HUES48 (cell line): ENCODE results near the gene ACAP1.

Experiments
- H3K27ac ChIP-seq: one replicate; pipeline ENCODE4 v1.7.0; 2013; ENCODE audit warnings: low read depth, low read length, inconsistent platforms
- H3K27me3 ChIP-seq: 2 replicates; pipeline ENCODE4 v1.6.1; 2013; ENCODE audit warnings: mild to moderate bottlenecking, low read length; ENCODE audit not compliant: control insufficient read depth, insufficient read depth
- H3K36me3 ChIP-seq: 2 replicates; pipeline ENCODE4 v1.6.1; 2013; ENCODE audit warnings: low read length; ENCODE audit not compliant: control insufficient read depth, insufficient read depth
- H3K4me1 ChIP-seq: 2 replicates; pipeline ENCODE4 v1.6.1; 2013; ENCODE audit warnings: mild to moderate bottlenecking, low read length; ENCODE audit not compliant: control insufficient read depth, insufficient read depth
- H3K4me3 ChIP-seq: 2 replicates; pipeline ENCODE4 v1.5.1; 2013; ENCODE audit warnings: mild to moderate bottlenecking, low read depth, low read length
- H3K9ac ChIP-seq: 2 replicates; pipeline ENCODE4 v1.6.1; 2013; ENCODE audit warnings: mild to moderate bottlenecking, low read depth, low read length, moderate library complexity
- H3K9me3 ChIP-seq: 2 replicates; pipeline ENCODE4 v1.6.1; 2013; ENCODE audit warnings: low read length; ENCODE audit not compliant: control insufficient read depth, insufficient read depth

The ACAP1 gene

GRCh38 chr17:7347630-7348477, 11.5 kb downstream of the ACAP1 start:
- H3K4me3 ChIP-seq = no peak overlapping the region
- no peak overlapping the region for H3K9ac ChIP-seq
- H3K9me3 ChIP-seq = no peaks in the 10 kb centered on the region
- no peak overlapping the region for H3K27ac ChIP-seq
- H3K27me3 ChIP-seq = peaks cover 3% of the 10 kb centered on the region
- peaks cover 9% of the 10 kb centered on the region for H3K4me1 ChIP-seq
- no peaks in the 10 kb centered on the region for H3K36me3 ChIP-seq

GRCh38 chr17:7348478-7349242, 12.3 kb downstream of the ACAP1 start:
- Histone ChIP-seq H3K9ac (no peak overlapping the region), H3K4me1 (peaks cover 9% of the 10 kb centered on the region), H3K9me3 (no peaks in the 10 kb centered on the region)

GRCh38 chr17:7351665-7352502, 15.6 kb downstream of the ACAP1 start, which contains the start of gene KCTD11:
TSS of gene KCTD11 (plus strand) at chr17:7352162.
- H3K9me3 ChIP-seq = no peaks in the 10 kb centered on the region
- no peaks in the 10 kb centered on the region for H3K36me3 ChIP-seq
- H3K4me3 ChIP-seq = peak within 1 kb of the TSS; percentile 88
- peak within 1 kb of the TSS; percentile 75 for H3K9ac ChIP-seq
- H3K27me3 ChIP-seq = peaks cover 3% of the 10 kb centered on the region
- H3K4me1 ChIP-seq = peaks cover 14% of the 10 kb centered on the region
- H3K27ac ChIP-seq = peak within 1 kb of the TSS; percentile 93

More at GRCh38 chr17:7348478-7349242, 12.3 kb downstream of the ACAP1 start:
- H3K27me3 ChIP-seq = peaks cover 3% of the 10 kb centered on the region
- no peak overlapping the region for H3K4me3 ChIP-seq
- no peaks in the 10 kb centered on the region for H3K36me3 ChIP-seq
- H3K27ac ChIP-seq = no peak overlapping the region

- peaks cover 14% of the 10 kb centered on the region for H3K4me1 ChIP-seq
- H3K27ac ChIP-seq = peak overlapping the region; percentile 93
- H3K9me3 ChIP-seq = no peaks in the 10 kb centered on the region
- H3K9ac ChIP-seq = peak overlapping the region; percentile 75; the same call in 1 of the 2 replicates
- H3K4me3 ChIP-seq = peak overlapping the region; percentile 88
- H3K27me3 ChIP-seq = peaks cover 3% of the 10 kb centered on the region
- no peaks in the 10 kb centered on the region for H3K36me3 ChIP-seq
These were observed 16.2 kb downstream of the ACAP1 start for GRCh38 chr17:7352503-7352889.

GRCh38 chr17:7352910-7353635, 16.7 kb downstream of the ACAP1 start:
- Histone ChIP-seq H3K9me3 (no peaks in the 10 kb centered on the region), H3K36me3 (no peaks in the 10 kb centered on the region), H3K4me1 (peaks cover 14% of the 10 kb centered on the region), H3K27ac (no peak overlapping the region), H3K27me3 (peaks cover 3% of the 10 kb centered on the region), H3K9ac (no peak overlapping the region), H3K4me3 (no peak overlapping the region)

- Histone ChIP-seq H3K4me1 (peaks cover 12% of the 10 kb centered on the region), H3K9me3 (no peaks in the 10 kb centered on the region), H3K9ac (no peak overlapping the region), H3K36me3 (no peaks in the 10 kb centered on the region), H3K4me3 (no peak overlapping the region), H3K27ac (no peak overlapping the region), H3K27me3 (peaks cover 3% of the 10 kb centered on the region)
These were observed 18.0 kb downstream of the ACAP1 start for GRCh38 chr17:7354262-7354843.

GRCh38 chr17:7355053-7355452, 18.7 kb downstream of the ACAP1 start, which contains the start of gene TMEM95:
TSS of gene TMEM95 (plus strand) at chr17:7355156. CDS start at chr17:7355205, 49 bp downstream.
- Histone ChIP-seq H3K36me3 (no peaks in the 10 kb centered on the region), H3K4me3 (no peak within 1 kb of the TSS), H3K4me1 (peaks cover 5% of the 10 kb centered on the region; the same call in 1 of the 2 replicates), H3K9me3 (no peaks in the 10 kb centered on the region), H3K9ac (no peak within 1 kb of the TSS), H3K27ac (no peak within 1 kb of the TSS), H3K27me3 (peaks cover 3% of the 10 kb centered on the region)

- Histone ChIP-seq H3K9ac (no peak overlapping the region), H3K9me3 (no peaks in the 10 kb centered on the region), H3K4me3 (no peak overlapping the region), H3K27me3 (peaks cover 3% of the 10 kb centered on the region), H3K27ac (no peak overlapping the region), H3K36me3 (no peaks in the 10 kb centered on the region), H3K4me1 (peaks cover 5% of the 10 kb centered on the region; the same call in 1 of the 2 replicates)
These were observed 19.2 kb downstream of the ACAP1 start for GRCh38 chr17:7355573-7355972.

- Histone ChIP-seq H3K4me1 (peaks cover 5% of the 10 kb centered on the region; the same call in 1 of the 2 replicates), H3K9me3 (no peaks in the 10 kb centered on the region), H3K36me3 (no peaks in the 10 kb centered on the region), H3K27me3 (no peaks in the 10 kb centered on the region; the same call in 1 of the 2 replicates), H3K4me3 (peak overlapping the region; percentile 49), H3K9ac (no peak overlapping the region), H3K27ac (no peak overlapping the region)
These were observed 19.8 kb downstream of the ACAP1 start for GRCh38 chr17:7356072-7356549.
